Erythroblast (primary cell): ENCODE data around the gene RHOJ.

ENCODE experiments used
- GATA1 ChIP-seq: IDR thresholded peaks from 2 replicates; pipeline ENCODE4 v1.6.1; 2011; ENCODE audit warnings: low read depth, mild to moderate bottlenecking, control low read depth, low read length, moderate library complexity
- POLR2A ChIP-seq: IDR thresholded peaks from 2 replicates; pipeline ENCODE4 v1.6.1; 2011; ENCODE audit warnings: mild to moderate bottlenecking, low read length

GRCh38 chr14:63301891-63302534 lies 97.8 kb downstream of the RHOJ start:
- TF ChIP-seq POLR2A = no peak
- no peak for TF ChIP-seq GATA1
